ENCODE measurements around the gene RRAS.

RRAS gene

DNA sequence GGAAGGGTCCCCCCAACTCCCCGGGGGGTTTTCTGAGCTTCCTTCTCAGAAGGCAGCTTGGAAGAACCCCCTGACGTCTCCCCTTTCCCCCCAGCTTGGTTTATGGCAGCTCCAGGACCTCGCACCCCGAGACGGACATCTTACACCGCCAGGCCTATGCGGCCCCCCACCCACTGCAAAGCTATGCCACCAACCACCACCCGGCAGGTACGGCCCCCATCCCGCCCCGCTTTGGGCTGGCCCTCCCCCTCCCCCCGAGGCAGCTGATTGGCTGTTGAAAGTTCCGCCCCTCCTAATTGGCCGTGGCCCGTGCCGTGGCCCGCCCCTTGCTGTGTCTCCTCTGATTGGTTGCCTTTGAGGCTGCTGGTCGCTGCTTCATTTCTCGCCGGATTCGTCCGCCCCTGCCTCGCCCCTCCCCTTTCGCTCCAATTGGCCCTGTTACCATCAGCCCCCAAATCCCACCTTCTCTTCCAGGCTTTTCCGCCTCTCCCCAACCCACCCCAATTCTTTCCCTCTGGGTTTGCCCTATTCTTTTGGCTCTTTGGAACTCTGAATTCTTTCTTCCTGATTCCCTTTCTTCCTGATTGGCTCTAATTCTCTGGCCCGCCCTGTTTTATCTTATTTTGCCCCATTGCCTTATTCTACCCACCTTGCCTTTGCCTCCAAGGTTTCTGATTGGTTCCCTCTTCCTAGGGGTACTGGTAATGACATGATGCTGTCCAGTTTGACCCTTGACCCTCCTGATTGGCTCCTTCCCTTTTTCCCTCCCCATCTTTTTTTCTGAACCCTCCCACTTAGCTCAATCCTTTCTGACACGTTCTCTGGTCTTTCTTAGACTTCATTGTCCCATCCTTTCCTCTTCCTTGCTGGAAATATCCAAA, 46.5 kb downstream of the RRAS start:
- DNase-seq: peak; percentile 72 to 97

DNA sequence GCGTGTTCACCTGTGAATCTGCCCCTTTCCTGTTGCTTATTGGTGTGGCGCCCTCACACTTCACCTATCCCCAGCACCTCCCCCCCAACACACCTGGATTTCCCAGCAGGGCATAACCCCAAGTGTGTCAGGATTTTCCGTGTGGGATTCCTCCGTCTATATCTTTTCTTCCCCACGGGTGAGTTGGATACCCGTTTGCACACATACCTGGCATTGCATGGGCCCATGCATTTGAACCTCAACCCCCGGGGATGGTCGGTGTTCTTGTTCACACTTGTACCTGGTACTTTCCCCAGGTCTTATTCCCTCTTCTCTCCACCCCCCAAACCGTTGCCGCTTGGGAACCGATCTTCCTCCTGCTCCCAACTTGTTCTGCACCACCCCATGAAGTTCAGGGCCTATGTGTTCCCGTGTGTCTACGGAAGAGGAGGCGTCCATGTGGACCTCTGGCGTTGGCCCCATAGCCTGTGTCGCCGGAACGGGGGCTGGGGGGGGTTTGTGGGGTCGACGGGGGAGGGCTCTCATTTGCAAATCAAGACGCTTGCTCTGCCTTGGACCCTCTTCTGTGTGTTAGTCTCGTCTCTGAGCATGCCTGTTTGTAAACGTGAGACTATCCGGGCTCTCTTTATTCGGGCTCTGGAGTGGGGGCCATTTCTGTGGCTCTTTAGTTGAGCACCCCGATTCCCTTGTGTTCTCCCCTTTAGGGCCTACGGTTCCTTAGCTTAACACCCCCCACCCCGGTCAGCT, 47.3 kb downstream of the RRAS start:
- DNase-seq: peak; percentile 38 to 47

DNA sequence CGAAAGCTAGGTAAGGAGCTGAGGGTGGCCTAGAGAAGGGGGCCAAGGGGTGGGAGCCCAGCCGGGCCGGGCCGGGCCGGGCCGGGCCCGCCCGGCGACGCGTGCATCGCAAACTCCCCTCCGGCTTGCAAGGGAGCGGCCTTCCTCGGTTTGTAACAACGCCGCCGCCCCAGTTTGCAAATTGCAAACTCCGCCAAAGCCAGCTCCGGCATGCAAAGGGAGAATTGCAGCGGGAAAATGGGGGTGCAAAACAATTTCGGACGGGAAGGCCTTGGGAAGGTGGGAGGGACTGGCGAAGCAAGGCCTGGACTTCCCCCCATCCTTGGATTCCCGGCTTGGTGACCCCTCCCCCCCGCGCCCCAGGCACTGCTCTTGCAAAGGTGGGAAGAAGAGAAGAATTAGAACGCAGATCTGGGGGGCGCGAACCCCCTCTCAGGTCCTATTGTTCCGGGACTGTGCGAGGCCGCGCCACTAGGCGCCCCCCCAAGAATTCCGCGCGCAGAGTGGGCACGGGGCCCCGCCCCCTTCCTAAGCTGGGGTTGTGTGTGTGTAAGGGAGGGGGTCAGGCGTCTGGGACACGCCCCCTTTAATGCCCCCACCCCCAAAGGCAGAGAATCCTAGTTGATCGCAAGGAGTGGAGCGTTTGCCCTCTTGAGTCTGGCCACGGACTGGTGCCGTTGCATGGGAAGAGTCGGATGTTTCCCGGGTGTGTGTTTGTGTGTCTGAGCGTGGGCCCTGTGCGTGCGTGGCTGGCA, 48.0 kb downstream of the RRAS start:
- DNase-seq: peak; percentile 57 to 69

DNA sequence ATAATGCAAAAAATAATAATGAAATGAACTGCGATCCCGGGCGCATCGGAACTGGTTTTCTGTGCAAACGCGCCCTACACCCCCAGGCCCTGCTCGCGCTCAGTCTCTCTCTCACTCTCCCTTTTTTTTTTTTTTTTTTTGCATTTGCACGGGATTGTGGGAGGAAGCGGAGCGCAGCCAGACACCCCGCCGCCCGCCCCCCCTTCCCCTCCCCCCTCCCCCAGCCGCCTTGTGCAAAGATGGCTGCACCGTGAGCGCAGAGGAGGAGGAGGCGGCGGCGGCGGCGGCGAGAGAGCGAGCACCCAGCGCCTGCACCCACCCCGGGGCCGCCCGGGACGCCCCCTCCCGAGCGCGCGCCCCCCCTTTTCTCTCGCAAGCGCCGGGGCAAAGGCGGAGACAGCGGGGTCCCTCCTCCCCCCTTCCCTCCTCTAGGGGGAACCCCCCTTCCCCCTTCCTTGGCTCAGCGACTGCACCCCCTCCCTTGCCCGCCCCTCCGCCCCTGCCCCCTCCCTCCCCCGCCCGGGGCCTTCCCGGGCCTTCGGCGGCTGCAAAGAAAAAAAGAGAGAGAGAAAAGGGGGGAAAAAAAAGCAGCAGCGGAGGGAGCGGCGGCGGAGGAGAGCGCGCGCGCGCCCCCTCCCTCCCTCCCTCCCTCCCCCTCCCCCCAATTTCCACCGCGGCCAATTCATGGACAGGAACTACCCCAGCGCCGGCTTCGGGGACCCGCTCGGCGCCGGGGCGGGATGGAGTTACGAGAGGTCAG, 48.8 kb downstream of the RRAS start, which contains the start of gene PRR12:
PRR12 (plus strand) TSS at position 212 of the 760 bp plus-strand sequence; CDS start at position 685, 473 bp downstream.
- DNase-seq: peak; percentile 55 to 83

DNA sequence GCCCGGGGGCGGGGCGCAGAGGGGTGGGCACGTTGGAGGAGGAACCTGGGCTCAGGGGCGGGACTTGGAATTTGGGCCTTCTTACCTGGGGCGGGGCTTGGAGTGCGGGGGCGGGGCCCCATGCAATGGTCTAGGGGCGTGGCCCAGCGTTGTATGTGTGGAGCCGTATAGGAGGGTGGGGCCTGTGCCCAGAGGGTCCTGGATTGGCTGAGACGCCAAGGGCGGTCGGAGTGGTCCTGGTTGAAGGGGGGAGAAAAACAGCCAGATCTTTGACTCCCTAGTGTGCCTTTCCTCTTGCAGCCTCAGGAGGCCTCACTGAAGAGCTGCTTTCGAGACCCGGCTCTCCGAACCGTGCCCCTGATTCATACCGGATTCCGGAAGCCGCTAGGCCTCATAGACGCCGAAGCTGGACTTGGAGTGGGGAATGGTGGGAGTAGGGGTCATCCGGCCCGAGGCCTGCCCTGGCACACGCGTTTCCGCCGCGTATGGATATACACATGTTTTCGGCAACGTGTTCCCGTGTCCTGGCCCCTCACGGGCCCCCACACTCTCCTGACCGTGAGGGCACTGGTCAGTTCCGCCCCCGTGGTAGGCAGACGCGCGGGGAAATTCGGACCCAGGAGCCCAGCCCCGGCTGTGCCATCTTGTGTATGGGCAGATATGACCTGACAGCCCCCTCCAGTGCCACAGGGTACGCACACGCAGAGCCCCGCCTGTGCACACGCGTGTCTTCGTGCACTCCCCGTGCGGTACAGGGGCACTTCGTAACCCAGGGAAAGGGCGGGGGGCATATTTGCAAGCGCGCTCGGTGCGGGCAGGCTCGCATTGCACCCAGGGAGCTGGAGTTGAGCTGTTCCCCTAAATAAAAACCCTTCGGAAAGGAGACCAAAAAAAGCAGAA, 49.6 kb downstream of the RRAS start:
- peak; percentile 95 to 98 for DNase-seq

DNA sequence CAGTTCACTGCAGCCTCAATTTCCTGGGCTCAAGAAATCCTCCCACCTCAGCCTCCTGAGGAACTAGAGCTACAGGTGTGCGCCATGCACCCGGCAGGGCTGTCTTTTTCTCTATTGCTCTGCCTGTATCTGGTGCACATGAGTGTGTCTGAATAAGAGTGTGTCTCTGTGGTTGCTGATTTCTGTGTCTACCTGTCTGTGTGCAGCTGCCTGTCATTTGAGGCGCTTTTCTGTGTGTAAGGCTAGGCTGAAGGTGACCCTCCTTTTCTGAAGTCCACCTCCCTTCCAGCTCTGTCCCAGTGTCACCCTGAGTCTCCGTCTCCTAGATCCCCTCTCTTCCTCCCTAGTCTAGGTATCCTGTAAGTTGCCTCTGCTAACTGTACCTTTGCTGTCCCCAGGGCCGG, 50.4 kb downstream of the RRAS start:
- DNase-seq: no peak

DNA sequence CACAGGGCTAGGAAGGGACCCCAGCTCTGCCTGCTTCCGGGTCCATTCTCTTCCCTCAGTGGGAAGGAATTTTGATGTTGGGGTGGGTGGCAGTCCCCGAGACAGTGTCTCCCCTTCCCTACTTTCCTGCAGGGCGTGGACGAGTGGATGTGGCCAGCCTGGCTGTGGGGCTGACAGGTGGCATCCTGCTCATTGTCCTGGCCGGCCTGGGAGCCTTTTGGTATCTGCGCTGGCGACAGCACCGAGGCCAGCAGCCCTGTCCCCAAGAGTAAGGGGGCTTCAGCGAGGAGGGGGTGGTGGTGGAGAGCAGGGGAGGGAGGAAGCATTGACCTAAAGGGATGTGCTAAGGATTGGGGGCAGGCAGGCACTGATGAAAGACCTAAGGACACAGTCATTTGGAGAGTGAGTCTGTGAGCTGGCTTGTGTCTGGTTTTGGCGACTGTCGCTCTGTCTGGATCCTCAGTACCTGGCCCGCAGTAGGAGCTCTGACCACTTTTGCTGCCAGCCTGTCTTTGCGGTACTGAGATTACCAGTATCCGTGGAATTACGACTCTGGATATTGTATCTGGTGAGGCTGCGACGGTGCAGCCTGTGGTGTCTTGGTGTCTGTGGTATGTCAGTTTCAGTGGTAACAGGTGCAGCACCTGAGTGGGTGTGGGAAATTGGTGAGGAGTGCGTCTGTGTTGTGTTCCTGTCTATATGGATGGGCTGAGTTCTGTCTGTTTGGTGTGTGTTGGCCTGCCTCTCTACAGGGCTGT, 51.4 kb downstream of the RRAS start:
- DNase-seq: no peak

DNA sequence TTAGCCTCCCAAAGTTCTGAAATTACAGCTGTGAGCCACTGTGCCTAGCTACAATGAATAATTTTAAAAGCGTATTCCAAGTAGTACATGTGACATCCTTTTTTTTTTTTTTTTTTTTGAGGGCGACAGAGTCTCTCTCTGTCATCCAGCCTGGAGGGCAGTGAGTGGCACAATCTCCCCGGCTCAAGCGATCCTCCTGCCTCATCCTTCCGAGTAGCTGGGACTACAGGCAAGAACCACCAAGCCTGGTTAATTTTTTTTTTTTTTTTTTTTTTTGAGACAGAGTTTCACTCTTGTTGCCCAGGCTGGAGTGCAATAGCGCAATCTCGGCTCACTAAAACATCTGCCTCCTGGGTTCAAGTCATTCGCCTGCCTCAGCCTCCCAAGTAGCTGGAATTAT, 52.7 kb downstream of the RRAS start:
- DNase-seq: no peak
